CMK (cell line): ENCODE data around the gene CPNE9.
"Not testable (repeated sequence)": the region's sequence is repeated elsewhere in the genome, so short reads cannot be mapped to it uniquely, and the experiment has no call there.

Experiments
- DNase-seq: peaks from one replicate; pipeline ENCODE4 v3.0.0-alpha.2; 2010; ENCODE audit warnings: low read depth

CPNE9 gene

GRCh38 chr3:9748031-9748430, 44.4 kb downstream of the CPNE9 start:
- DNase-seq, result no peak

DNA sequence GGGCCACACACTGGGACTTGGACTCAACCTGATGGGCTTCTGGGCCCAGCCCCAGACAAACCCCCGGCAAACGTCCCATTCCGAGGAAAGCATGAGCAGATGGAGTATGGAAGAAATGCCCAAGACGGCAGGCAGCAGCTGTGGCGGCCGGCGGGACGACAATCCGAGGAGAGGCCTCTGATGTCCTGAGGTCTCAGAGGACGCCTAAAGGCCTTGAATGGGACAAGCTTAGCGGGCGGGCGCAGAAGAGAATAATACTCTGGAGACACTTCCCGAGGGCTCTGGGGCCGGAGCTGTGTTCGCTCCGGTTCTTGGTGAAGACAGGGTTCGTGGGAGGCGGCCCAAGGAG, 45.6 kb downstream of the CPNE9 start:
- no peak for DNase-seq

DNA sequence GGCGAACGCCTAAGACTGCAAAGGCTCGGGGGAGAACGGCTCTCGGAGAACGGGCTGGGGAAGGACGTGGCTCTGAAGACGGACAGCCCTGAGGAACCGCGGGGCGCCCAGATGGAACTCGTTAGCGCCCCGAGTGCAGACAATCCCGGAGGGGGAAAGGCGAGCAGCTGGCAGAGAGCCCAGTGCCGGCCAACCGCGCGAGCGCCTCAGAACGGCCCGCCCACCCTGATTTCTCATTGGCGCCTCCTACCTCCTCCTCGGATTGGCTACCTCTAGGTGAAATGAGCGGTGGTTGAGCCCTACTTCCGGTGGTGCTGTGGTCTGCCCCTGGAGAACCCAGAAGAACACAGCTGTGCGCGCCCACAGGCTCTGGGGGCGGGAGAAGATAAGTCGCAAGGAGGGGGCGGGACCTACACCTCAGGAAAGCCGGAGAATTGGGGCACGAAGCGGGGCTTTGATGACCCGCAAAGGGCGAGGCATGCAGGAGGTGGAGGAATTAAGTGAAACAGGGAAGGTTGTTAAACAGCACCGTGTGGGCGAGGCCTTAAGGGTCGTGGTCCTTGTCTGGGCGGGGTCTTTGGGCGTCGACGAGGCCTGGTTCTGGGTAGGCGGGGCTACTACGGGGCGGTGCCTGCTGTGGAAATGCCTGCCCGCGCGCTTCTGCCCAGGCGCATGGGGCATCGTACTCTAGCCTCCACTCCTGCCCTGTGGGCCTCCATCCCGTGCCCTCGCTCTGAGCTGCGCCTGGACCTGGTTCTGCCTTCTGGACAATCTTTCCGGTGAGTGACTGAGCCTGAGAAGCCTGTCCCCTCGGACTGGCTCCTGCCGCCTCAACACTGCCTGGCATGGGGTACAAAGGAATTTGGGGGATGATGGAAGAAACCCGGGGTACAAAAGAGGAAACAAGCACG, 46.3 kb downstream of the CPNE9 start, which contains the start of gene OGG1:
OGG1 (plus strand) TSS at position 308 of the 911 bp plus-strand sequence; CDS start at position 643, 335 bp downstream.
- DNase-seq, result peak; percentile 98

GRCh38 chr3:9750556-9751411, 47.2 kb downstream of the CPNE9 start:
- DNase-seq, result no peak

DNA sequence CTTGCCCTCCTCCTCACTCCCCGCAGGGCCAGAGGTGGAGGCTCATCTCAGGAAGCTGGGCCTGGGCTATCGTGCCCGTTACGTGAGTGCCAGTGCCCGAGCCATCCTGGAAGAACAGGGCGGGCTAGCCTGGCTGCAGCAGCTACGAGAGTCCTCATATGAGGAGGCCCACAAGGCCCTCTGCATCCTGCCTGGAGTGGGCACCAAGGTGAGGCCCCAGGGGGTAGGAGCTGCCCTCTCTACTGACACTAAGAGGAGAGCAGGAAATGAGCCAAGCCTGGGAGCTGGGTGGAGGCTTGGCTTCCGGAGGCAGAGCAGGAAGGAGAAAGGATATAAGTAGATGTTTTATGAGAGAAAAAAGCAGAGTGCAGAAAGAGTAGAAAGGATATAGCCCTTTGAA, 51.0 kb downstream of the CPNE9 start:
- DNase-seq, result no peak

- no peak for DNase-seq
These were observed 53.8 kb downstream of the CPNE9 start for GRCh38 chr3:9757427-9757826.

DNA sequence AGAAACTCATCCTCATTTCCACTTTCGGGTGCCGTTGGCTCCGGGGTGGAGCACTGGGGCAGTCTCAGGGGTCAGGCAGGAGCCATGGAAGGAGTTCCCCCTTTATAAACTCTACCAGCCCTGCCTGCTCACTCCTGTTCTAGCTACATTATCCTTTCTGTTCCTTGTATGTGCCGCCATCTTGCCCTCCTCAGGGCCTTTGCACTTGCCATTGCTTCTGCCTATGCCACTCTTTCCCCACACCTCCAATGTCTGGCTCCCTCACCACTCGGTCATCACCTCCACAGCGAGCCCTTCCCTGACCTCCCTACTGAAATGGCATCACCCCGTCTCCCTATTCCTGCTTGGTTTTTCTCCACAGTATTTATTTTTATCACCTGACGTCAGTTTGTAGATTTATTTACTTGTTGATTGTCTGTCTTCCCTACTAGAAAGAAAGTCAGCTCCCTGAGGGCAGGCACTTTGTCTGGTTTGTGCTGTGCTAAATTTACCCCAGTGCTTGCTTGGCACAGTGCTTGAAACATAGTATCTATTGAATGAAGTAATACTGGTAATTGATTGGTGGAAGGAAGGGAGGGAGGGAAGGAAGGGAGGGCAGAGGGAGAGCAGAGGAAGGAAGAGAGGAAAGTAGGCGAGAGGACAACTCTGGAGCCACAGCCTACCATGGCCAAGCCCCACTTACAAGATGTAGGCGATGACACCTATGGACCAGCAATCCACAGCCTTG, 57.3 kb downstream of the CPNE9 start:
- DNase-seq, result no peak

DNA sequence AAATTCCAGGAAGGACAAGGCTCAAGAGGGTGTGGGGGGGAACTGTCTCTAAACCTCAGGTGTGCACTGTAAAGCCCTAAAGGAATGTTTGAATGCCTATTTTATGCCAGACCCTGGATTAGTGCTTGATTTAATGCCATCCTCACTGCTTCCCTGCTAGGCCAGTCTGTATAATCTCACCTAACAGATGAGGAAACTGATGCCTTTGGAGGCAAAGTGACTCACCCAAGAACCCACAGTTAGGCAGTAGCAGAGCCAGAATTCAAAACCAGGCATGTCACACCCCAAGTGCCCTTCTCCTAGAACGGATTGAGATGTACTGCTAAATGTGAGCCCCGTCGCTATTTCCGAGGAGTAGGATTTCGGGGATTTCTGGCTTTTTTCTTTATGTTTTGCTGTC, 58.3 kb downstream of the CPNE9 start:
- no peak for DNase-seq

GRCh38 chr3:9762871-9763270, 59.2 kb downstream of the CPNE9 start:
- no peak for DNase-seq

- DNase-seq, result no peak
These were observed 62.2 kb downstream of the CPNE9 start for GRCh38 chr3:9765865-9766264.

GRCh38 chr3:9767418-9767817, 63.8 kb downstream of the CPNE9 start:
- no peak for DNase-seq

GRCh38 chr3:9768141-9768775, 64.6 kb downstream of the CPNE9 start:
- no peak for DNase-seq

GRCh38 chr3:9769012-9769411, 65.4 kb downstream of the CPNE9 start:
- no peak for DNase-seq

- DNase-seq, result no peak
These were observed 66.0 kb downstream of the CPNE9 start, which contains the start of gene CAMK1 for GRCh38 chr3:9769426-9770275. Gene CAMK1, minus strand, starts transcription at chr3:9769947. Its CDS starts 2,198 bp downstream, at chr3:9767749.

DNA sequence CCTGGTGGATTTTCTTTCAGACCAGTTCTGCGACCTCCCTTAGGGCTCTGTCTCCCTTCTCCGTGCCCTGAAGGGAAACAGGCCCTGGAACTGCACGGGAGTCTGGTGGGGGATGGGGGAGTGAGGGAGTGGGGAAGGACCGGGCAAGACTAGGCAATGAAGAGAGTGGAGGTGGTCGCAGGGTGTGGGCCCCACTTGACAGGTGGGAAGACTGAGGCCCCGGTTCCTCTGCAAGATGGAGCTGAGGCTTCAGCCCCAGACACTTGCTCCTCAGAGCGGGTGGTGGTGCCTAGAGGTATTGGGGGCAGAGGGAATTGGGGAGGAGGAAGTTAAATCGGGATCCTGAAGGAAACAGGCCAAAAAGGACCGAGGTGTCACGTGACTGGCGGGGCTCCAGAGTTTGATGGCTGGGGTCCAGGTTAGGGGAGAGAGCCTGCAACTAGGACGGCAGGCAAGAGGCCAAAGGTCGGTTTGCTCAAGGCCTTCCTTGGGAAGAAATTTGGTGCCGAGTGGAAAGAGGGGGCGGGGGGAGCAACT, 66.7 kb downstream of the CPNE9 start:
- no peak for DNase-seq

GRCh38 chr3:9771007-9771406, 67.4 kb downstream of the CPNE9 start:
- DNase-seq, result not testable (repeated sequence)

- no peak for DNase-seq
These were observed 73.5 kb downstream of the CPNE9 start for GRCh38 chr3:9776896-9777693.

DNA sequence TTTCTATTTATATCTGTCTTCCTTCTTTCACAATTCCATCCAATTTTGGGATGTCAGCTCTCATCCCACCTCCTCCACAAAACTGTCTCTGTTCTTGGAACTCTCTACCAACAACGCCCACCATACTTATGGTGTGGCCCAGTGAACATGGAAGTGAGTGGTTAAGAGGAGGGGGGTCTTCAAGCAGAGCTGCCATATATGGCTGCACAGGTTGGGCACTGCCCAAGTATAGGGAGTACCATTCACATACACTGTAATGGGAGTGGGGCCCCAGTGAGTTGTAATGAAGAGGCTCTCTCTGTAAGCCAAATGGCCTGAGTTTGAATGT, 74.0 kb downstream of the CPNE9 start:
- DNase-seq, result no peak

DNA sequence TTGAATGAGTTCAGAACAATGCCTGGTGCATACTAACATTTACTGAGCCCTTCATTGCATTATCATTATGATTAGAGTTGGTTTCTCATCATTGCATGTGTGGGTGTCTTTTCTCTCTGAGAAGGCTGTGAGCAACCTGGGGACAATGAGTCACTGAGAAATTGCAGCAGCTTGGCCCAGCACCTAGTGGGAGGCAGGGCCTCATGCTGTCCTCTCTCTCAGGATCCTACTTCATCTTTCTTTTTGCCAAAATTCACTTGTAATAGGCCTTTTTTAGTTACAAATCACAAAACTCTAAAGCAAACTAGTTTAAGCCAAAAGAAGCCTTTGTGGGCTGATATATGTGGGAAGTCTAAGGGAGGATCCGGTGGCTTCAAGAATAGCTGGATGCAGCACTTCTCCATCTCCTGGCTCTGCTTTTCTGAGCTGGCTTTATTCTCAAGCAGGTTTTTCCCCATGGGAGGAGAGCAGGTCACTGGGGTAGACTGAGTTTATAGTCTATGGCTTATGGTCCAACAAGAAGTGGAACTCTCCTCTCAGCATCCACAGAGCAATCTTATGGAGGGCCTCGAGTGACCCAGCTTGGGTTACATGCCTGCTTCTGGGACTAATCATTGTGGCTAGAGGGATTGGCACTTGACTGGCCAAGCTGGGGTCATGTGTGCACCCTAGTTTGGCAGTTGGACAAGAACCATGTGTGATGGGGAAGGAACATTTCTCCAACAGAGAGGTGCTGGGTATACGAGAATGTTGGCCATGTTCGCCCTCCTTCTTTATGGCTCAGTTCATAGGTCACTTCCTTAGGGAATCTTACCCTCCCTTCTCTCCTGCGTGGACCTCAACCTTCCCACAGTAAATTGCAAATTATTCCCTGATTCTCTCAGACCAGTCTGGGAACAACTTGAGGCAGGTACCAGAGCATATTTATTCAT, 74.8 kb downstream of the CPNE9 start:
- no peak for DNase-seq
